Thyroid gland (tissue), 4 donors: ENCODE data around the gene CYSTM1.

Source experiments
- POLR2A ChIP-seq, 2 donors: fragments of 450-650 bp; IDR thresholded peaks; one replicate each; pipeline ENCODE4 v1.6.1; 2017; ENCODE audit warnings: antibody characterized with exemption in 2 of 2, mild to moderate bottlenecking in 2 of 2, moderate library complexity in 1 of 2
- TF ChIP-seq, protein P1 (sequence below), 6 experiments: fragments of 200-600 bp in 3 of 6; fragments of 450-650 bp in 3 of 6; sonication (generic) in 3 of 6; IDR thresholded peaks; one replicate each; pipeline ENCODE4 v1.5.1; 2016 to 2019; ENCODE audit warnings: antibody characterized with exemption in 6 of 6, mild to moderate bottlenecking in 2 of 6, inconsistent platforms in 1 of 6, moderate library complexity in 1 of 6

DNA sequence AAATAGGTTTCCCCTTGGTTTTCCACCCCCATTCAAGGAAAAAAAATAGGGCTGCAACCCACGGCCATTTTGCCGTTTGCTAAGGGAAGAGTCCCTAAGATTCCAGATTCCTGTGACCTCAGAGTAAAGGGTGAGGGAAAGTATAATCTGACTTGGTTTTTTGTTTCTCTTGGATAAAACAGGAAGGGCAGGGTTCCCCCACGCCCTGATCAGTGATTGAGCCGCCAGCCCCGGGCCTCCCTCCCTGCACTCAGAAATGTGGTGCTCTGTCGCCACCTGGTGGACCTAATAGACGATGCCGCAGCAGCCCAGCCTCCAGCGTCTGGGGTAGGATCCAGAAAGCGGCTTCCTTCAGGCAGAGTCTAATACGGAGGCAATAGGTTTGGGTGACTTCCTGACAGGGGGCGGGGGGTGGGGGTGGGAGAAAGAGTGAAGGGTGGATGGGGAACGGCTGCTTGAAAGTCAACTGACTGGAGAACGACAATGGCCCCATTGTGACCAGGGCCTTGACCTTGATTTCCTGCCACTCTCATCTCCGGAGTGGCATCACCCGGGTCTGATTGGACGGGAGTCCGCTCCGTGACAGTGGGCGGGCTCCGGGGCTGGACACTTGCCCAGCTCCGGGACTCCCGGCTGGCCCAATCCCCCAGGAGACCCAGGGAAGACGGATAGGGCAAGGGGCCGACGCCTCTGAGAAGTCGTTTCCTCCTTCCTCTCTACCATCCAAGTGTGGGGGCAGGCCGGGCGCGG lies 17.8 kb upstream of the CYSTM1 start:
- TF ChIP-seq POLR2A (IDR thresholded peaks at IDR 0.05) = peak in 1 of 2 donors; percentile 7
- TF ChIP-seq, protein P1, sequence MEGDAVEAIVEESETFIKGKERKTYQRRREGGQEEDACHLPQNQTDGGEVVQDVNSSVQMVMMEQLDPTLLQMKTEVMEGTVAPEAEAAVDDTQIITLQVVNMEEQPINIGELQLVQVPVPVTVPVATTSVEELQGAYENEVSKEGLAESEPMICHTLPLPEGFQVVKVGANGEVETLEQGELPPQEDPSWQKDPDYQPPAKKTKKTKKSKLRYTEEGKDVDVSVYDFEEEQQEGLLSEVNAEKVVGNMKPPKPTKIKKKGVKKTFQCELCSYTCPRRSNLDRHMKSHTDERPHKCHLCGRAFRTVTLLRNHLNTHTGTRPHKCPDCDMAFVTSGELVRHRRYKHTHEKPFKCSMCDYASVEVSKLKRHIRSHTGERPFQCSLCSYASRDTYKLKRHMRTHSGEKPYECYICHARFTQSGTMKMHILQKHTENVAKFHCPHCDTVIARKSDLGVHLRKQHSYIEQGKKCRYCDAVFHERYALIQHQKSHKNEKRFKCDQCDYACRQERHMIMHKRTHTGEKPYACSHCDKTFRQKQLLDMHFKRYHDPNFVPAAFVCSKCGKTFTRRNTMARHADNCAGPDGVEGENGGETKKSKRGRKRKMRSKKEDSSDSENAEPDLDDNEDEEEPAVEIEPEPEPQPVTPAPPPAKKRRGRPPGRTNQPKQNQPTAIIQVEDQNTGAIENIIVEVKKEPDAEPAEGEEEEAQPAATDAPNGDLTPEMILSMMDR (IDR thresholded peaks at IDR 0.05) = peak; percentile 55 to 93 (median 92)
